Superior temporal gyrus (tissue), 1 donor: ENCODE measurements around the gene PPFIA2.
"Not testable (repeated sequence)": the region's sequence is repeated elsewhere in the genome, so short reads cannot be mapped to it uniquely, and the experiment has no call there.

Experiments used
- DNase-seq: peaks from one replicate; pipeline ENCODE4 v3.0.0-alpha.2; 2016; ENCODE audit errors: extremely low spot score

PPFIA2 gene

DNA sequence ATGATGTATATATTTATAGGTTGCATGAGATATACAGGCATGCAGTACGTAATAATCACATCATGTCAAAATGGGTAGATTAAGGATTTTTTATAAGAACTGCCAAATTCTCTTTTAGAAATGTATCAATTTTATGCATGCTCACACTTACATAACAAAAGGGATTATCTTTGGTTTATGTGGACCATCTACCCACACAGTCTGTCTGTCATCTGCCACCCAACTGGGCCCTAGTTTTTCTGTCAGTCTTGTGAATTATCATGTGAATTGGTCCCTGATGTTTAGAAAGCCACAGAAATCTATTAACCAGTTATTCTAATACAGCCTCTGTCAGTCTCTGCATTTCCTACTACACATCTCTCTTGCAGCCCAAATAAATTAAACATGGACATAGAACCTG, 547.8 kb downstream of the PPFIA2 start:
- DNase-seq: no peak

DNA sequence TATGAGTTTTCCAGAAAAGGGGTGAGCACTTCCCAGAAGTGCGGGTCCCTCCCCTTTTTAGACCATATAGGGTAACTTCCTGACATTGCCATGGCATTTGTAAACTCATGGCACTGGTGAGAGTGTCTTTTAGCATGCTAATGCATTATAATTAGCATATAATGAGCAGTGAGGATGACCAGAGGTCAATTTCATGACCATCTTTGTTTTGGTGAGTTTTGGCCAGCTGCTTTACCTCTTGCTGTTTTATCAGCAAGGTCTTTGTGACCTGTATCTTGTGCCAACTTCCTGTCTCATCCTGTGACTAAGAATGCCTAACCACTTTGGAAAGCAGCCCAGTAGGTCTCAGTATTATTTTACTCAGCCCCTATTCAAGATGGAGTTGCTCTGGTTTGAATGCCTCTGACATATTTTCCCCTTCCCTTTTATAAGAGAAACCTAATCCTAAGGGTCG, 549.4 kb downstream of the PPFIA2 start:
- not testable (repeated sequence) for DNase-seq

DNA sequence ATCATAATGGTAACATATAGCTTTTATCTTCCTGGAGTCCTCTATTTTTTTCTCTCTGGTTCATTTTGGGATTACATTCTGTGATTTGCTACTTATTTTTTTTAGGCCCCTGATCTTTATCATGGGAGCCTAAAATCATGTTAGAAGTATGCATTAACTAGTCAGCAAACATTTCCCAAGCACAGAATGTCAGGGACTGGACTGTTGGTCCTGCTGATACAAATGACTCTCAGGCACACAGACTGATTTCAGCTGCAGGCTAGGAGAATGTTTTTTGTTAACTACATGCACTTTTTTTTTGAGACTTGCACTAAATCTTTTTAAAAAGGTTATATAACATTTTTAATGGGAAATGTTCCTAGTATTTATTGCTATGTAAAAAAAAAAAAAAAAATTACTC, 550.1 kb downstream of the PPFIA2 start:
- DNase-seq: no peak

- no peak for DNase-seq
These were observed 550.8 kb downstream of the PPFIA2 start for GRCh38 chr12:81208187-81208911.
